Colonic mucosa (tissue), 4 donors: ENCODE results near the gene STK32C. TPM values are rescaled to one million over a fixed set of nuclear protein-coding genes. Genes with fewer than 3 reads are reported as not detected.

ENCODE experiments used
- DNase-seq: peaks from one replicate; pipeline ENCODE4 v3.0.0-alpha.2; 2020
- H3K27ac ChIP-seq: fragments of 200-600 bp; one replicate; pipeline ENCODE4 v1.8.0; 2021
- H3K27me3 ChIP-seq: fragments of 200-600 bp; one replicate; pipeline ENCODE4 v1.8.0; 2021
- H3K36me3 ChIP-seq: fragments of 200-600 bp; one replicate; pipeline ENCODE4 v1.8.0; 2021
- H3K4me1 ChIP-seq: fragments of 200-600 bp; one replicate; pipeline ENCODE4 v1.8.0; 2021; ENCODE audit warnings: mild to moderate bottlenecking
- H3K4me3 ChIP-seq: fragments of 200-600 bp; one replicate; pipeline ENCODE4 v1.8.0; 2021
- H3K9ac ChIP-seq, 2 donors: one replicate each; pipeline ENCODE4 v1.7.0; 2013; ENCODE audit warnings: control low read depth in 2 of 2, low read depth in 2 of 2, low read length in 2 of 2
- H3K9me3 ChIP-seq: fragments of 200-600 bp; one replicate; pipeline ENCODE4 v1.8.0; 2021
- intact Hi-C: fragments of 100-400 bp; cut with DNase I; formaldehyde crosslinking; loops from one replicate; pipeline ENCODE4 v1.14.1; 2022
- total RNA-seq, 2 donors: library from RNA; stranded (reverse); fragmentation: NEBNext Ultra II Directional in 1 of 2; extraction: Animal tissue kit (Norgen Biotek cat#: 25700) in 1 of 2; gene quantifications; one replicate each; pipeline ENCODE4 v1.2.1, GENCODE V29; 2021
- TF ChIP-seq, protein P1 (sequence below): fragments of 200-600 bp; IDR thresholded peaks from one replicate; pipeline ENCODE4 v1.8.0; 2022; ENCODE audit warnings: antibody characterized with exemption, mild to moderate bottlenecking
- donor health status: healthy.
- donor health status: DM: no; HTN: no; CAD: no.
- donor health status: DM: no; HTN: no; CAD: no.

The STK32C gene
- total RNA-seq, 2 donors from 2014 or later, result 9.2 to 14.5 TPM

GRCh38 chr10:132247943-132248342, 59.8 kb downstream of the STK32C start:
- Histone ChIP-seq H3K4me1 (no peaks in the 10 kb centered on the region), H3K36me3 (no peaks in the 10 kb centered on the region), H3K27me3 (no peaks in the 10 kb centered on the region), H3K9me3 (no peaks in the 10 kb centered on the region), H3K9ac (no peak overlapping the region), H3K4me3 (no peak overlapping the region), H3K27ac (no peak overlapping the region)
- TF ChIP-seq, protein P1, sequence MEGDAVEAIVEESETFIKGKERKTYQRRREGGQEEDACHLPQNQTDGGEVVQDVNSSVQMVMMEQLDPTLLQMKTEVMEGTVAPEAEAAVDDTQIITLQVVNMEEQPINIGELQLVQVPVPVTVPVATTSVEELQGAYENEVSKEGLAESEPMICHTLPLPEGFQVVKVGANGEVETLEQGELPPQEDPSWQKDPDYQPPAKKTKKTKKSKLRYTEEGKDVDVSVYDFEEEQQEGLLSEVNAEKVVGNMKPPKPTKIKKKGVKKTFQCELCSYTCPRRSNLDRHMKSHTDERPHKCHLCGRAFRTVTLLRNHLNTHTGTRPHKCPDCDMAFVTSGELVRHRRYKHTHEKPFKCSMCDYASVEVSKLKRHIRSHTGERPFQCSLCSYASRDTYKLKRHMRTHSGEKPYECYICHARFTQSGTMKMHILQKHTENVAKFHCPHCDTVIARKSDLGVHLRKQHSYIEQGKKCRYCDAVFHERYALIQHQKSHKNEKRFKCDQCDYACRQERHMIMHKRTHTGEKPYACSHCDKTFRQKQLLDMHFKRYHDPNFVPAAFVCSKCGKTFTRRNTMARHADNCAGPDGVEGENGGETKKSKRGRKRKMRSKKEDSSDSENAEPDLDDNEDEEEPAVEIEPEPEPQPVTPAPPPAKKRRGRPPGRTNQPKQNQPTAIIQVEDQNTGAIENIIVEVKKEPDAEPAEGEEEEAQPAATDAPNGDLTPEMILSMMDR, result no peak
- intact Hi-C loops, result no loop called here
- no peak for DNase-seq

GRCh38 chr10:132246296-132246695, 61.5 kb downstream of the STK32C start:
- no peak overlapping the region for H3K27ac ChIP-seq
- TF ChIP-seq, protein P1, result no peak
- intact Hi-C loops, result no loop called here

GRCh38 chr10:132245056-132245455, 62.7 kb downstream of the STK32C start:
- DNase-seq, result no peak
- Histone ChIP-seq H3K4me1 (no peaks in the 10 kb centered on the region), H3K9ac (no peak overlapping the region), H3K27ac (no peak overlapping the region), H3K4me3 (no peak overlapping the region), H3K36me3 (no peaks in the 10 kb centered on the region), H3K27me3 (no peaks in the 10 kb centered on the region), H3K9me3 (no peaks in the 10 kb centered on the region)
- TF ChIP-seq, protein P1, result no peak
- intact Hi-C loops, result no loop called here

More at GRCh38 chr10:132246296-132246695, 61.5 kb downstream of the STK32C start:
- H3K4me1 ChIP-seq, result no peaks in the 10 kb centered on the region
- H3K27me3 ChIP-seq, result no peaks in the 10 kb centered on the region
- H3K36me3 ChIP-seq, result no peaks in the 10 kb centered on the region
- no peaks in the 10 kb centered on the region for H3K9me3 ChIP-seq
- H3K9ac ChIP-seq, result no peak overlapping the region
- no peak overlapping the region for H3K4me3 ChIP-seq
- DNase-seq, result no peak

GRCh38 chr10:132243626-132244025, 64.1 kb downstream of the STK32C start:
- no peak overlapping the region for H3K27ac ChIP-seq
- TF ChIP-seq, protein P1, result no peak
- no peaks in the 10 kb centered on the region for H3K9me3 ChIP-seq
- DNase-seq, result no peak
- intact Hi-C loops, result no loop called here
- H3K9ac ChIP-seq, result no peak overlapping the region
- no peaks in the 10 kb centered on the region for H3K4me1 ChIP-seq
- no peaks in the 10 kb centered on the region for H3K27me3 ChIP-seq
- H3K4me3 ChIP-seq, result no peak overlapping the region
- no peaks in the 10 kb centered on the region for H3K36me3 ChIP-seq

- H3K9me3 ChIP-seq, result no peaks in the 10 kb centered on the region
These were observed 64.6 kb downstream of the STK32C start for GRCh38 chr10:132243141-132243540.

More at GRCh38 chr10:132243141-132243540, 64.6 kb downstream of the STK32C start:
- Histone ChIP-seq H3K27ac (no peak overlapping the region), H3K27me3 (no peaks in the 10 kb centered on the region), H3K9ac (no peak overlapping the region), H3K4me1 (no peaks in the 10 kb centered on the region), H3K4me3 (no peak overlapping the region), H3K36me3 (no peaks in the 10 kb centered on the region)
- no peak for DNase-seq
- TF ChIP-seq, protein P1, result no peak
- intact Hi-C loops, result no loop called here
